GM06990 (cell line): ENCODE data around the gene CNGB1.
"Not testable (repeated sequence)": the region's sequence is repeated elsewhere in the genome, so short reads cannot be mapped to it uniquely, and the experiment has no call there.

ENCODE experiments used
- DNase-seq: peaks from one replicate; pipeline ENCODE4 v3.0.0-alpha.2; 2011; ENCODE audit not compliant: insufficient read length; ENCODE audit errors: extremely low read depth
- H3K27me3 ChIP-seq: replicated peaks from 2 replicates; pipeline ENCODE4 v1.6.0; 2011; ENCODE audit warnings: low read length; ENCODE audit not compliant: control insufficient read depth, insufficient read depth
- H3K36me3 ChIP-seq: 2 replicates; pipeline ENCODE4 v1.5.1; 2011; ENCODE audit warnings: low read length; ENCODE audit not compliant: control insufficient read depth, insufficient read depth
- H3K4me3 ChIP-seq: replicated peaks from 2 replicates; pipeline ENCODE4 v1.5.1; 2011; ENCODE audit warnings: low read depth, mild to moderate bottlenecking, control low read depth, low read length
- TF ChIP-seq, protein P1 (sequence below): IDR thresholded peaks from 2 replicates; pipeline ENCODE4 v1.5.1; 2011; ENCODE audit warnings: low read length, control low read depth, mild to moderate bottlenecking, inconsistent platforms; ENCODE audit not compliant: insufficient read depth, poor library complexity, severe bottlenecking

Gene CNGB1

GRCh38 chr16:57899771-57900661 is 70.9 kb downstream of the CNGB1 start:
- TF ChIP-seq, protein P1, sequence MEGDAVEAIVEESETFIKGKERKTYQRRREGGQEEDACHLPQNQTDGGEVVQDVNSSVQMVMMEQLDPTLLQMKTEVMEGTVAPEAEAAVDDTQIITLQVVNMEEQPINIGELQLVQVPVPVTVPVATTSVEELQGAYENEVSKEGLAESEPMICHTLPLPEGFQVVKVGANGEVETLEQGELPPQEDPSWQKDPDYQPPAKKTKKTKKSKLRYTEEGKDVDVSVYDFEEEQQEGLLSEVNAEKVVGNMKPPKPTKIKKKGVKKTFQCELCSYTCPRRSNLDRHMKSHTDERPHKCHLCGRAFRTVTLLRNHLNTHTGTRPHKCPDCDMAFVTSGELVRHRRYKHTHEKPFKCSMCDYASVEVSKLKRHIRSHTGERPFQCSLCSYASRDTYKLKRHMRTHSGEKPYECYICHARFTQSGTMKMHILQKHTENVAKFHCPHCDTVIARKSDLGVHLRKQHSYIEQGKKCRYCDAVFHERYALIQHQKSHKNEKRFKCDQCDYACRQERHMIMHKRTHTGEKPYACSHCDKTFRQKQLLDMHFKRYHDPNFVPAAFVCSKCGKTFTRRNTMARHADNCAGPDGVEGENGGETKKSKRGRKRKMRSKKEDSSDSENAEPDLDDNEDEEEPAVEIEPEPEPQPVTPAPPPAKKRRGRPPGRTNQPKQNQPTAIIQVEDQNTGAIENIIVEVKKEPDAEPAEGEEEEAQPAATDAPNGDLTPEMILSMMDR: peak; percentile 86

DNA sequence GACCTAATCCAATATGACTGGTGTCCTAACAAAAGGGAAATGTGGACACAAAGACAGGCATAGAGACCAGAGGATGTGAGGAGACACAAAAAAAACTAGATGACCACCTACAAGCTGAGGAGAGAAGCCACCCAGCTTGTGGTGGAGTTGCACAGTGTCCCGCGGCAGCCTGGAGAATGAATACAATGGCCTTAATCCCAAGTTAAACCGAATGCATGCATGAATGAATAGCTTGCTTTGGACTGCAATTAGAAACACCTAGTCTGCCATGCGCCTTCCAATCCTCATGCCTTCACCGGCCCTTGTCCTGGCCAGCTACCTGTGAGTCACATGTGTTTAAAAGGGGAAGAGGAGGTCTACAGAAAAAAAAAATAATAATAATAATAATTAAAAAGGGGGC is 72.0 kb downstream of the CNGB1 start:
- TF ChIP-seq, protein P1: no peak
- H3K27me3 ChIP-seq: no peaks in the 10 kb centered on the region; the same call in 1 of the 2 replicates
- H3K4me3 ChIP-seq: no peak overlapping the region
- DNase-seq: no peak
- no peaks in the 10 kb centered on the region for H3K36me3 ChIP-seq

More at GRCh38 chr16:57899771-57900661, 70.9 kb downstream of the CNGB1 start:
- H3K27me3 ChIP-seq: no peaks in the 10 kb centered on the region
- no peak overlapping the region for H3K4me3 ChIP-seq
- DNase-seq: no peak
- no peaks in the 10 kb centered on the region for H3K36me3 ChIP-seq

GRCh38 chr16:57897996-57898395 is 72.9 kb downstream of the CNGB1 start:
- no peaks in the 10 kb centered on the region; the same call in 1 of the 2 replicates for H3K27me3 ChIP-seq
- TF ChIP-seq, protein P1: no peak
- H3K4me3 ChIP-seq: no peak overlapping the region
- no peaks in the 10 kb centered on the region for H3K36me3 ChIP-seq
- DNase-seq: no peak

- TF ChIP-seq, protein P1: no peak
- H3K36me3 ChIP-seq: no peaks in the 10 kb centered on the region
- H3K4me3 ChIP-seq: no peak overlapping the region
- DNase-seq: no peak
- peaks cover 1% of the 10 kb centered on the region; the same call in 1 of the 2 replicates for H3K27me3 ChIP-seq
Observed at GRCh38 chr16:57897053-57897784, 73.7 kb downstream of the CNGB1 start.

- not testable (repeated sequence) for DNase-seq, H3K4me3 ChIP-seq, H3K27me3 ChIP-seq, H3K36me3 ChIP-seq
Observed at GRCh38 chr16:57895081-57895547, 75.8 kb downstream of the CNGB1 start.
